Measurements from ENCODE around the gene CUL2. TPM values are rescaled to one million over a fixed set of nuclear protein-coding genes. Genes with fewer than 3 reads are reported as not detected.
"Not testable (repeated sequence)": the region's sequence is repeated elsewhere in the genome, so short reads cannot be mapped to it uniquely, and the experiment has no call there.

CUL2 gene
- total and polyA plus RNA-seq, 8 donors, result 2.3 to 31.9 (median 9.2) TPM

DNA sequence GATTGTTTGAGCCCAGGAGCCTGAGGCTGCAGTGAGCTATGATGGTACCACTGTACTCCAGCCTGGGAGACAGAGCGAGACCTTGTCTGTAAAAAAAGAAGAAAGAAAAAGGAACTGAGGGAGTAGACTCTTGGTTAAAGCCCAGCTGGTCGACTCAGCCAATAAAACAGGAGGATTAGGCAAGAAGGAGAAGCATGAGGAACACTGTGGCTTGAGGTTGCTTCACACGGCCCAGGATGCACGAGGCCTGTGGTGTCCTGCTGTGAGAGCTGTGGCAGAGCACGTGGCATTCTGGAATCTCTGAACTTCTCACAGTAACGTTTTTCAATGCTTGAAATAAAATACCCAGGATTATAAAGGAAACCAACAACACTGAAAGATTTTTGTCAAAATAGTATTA is 93.3 kb downstream of the CUL2 start:
- no peak overlapping the region for H3K27ac ChIP-seq
- DNase-seq, result no peak

DNA sequence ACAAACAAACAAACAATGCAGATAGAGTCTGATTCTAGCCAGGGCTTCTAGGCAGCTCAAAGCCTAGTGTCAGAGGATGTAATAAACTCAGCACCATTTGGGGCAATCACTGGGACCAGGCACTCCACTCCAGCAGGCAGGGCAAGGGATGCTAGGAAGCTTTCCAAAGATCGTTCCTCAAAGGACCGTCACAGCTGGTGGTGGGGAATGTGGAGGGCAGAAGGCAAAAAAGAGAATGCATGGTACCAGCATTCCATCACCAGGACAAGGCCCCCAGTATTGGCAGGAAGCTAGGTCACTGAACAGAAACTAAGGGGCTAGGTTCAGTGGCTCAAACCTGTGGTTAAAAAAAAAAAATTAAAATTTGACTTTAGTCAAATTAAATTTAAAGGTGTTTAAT is 94.2 kb downstream of the CUL2 start:
- intact Hi-C loops (cut with DNase I; ENCODE audit: low total_unique reads), result no loop called here
- Histone ChIP-seq H3K36me3 (no peaks in the 10 kb centered on the region), H3K9me3 (no peaks in the 10 kb centered on the region), H3K27ac (no peak overlapping the region), H3K27me3 (no peaks in the 10 kb centered on the region), H3K4me3 (no peak overlapping the region), H3K4me1 (peaks cover 0 to 14% (median 7%) of the 10 kb centered on the region in 4 donors)
- WGBS, 5 donors, result 71 to 83% (median 74%) methylated on average over 2 of the region's 2 CpGs
- DNase-seq, result no peak
- TF ChIP-seq, protein P1, sequence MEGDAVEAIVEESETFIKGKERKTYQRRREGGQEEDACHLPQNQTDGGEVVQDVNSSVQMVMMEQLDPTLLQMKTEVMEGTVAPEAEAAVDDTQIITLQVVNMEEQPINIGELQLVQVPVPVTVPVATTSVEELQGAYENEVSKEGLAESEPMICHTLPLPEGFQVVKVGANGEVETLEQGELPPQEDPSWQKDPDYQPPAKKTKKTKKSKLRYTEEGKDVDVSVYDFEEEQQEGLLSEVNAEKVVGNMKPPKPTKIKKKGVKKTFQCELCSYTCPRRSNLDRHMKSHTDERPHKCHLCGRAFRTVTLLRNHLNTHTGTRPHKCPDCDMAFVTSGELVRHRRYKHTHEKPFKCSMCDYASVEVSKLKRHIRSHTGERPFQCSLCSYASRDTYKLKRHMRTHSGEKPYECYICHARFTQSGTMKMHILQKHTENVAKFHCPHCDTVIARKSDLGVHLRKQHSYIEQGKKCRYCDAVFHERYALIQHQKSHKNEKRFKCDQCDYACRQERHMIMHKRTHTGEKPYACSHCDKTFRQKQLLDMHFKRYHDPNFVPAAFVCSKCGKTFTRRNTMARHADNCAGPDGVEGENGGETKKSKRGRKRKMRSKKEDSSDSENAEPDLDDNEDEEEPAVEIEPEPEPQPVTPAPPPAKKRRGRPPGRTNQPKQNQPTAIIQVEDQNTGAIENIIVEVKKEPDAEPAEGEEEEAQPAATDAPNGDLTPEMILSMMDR (IDR thresholded peaks at IDR 0.05), result no peak
- TF ChIP-seq POLR2AphosphoS5 (IDR thresholded peaks at IDR 0.05), result no peak
- no peak for TF ChIP-seq POLR2A (IDR thresholded peaks at IDR 0.05)

More for the DNA sequence above, 93.3 kb downstream of the CUL2 start:
- TF ChIP-seq POLR2A (IDR thresholded peaks at IDR 0.05) (no peak), POLR2AphosphoS5 (IDR thresholded peaks at IDR 0.05) (no peak)
- H3K4me1 ChIP-seq, result peaks cover 0 to 14% (median 7%) of the 10 kb centered on the region in 4 donors
- intact Hi-C loops (cut with DNase I; ENCODE audit: low total_unique reads), result no loop called here
- H3K27me3 ChIP-seq, result no peaks in the 10 kb centered on the region
- 72 to 81% (median 77%) methylated on average over 6 of the region's 6 CpGs for whole genome bisulfite sequencing, 5 donors
- H3K36me3 ChIP-seq, result no peaks in the 10 kb centered on the region
- H3K9me3 ChIP-seq, result no peaks in the 10 kb centered on the region
- H3K4me3 ChIP-seq, result no peak overlapping the region

DNA sequence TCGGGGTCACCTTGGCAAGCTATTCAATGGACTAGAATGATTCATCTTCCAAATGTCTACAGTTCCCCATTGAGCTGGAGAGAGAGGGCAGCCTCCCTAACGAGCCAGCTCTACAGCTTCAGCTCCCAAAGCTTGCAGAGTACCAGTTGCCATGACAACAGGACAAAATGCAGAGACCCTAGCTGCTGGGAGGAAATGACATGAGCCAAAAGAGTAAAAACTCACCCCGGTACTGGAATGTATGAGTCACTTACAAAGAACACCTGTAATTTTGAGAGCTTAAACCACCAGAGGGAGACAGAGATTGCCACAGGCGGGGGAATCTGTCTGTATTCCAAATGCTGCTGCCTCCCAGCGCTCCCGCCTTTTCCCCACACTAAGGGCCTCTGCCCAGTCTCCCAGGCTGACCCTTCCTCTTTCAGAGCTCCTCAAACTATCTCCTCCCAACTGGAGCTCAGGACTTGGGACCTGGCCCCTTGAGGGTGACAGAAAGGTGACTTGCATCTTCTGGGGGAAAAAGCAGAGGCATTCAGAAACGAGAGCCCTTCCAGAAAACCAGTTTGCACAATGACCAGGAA is 95.5 kb downstream of the CUL2 start:
- Histone ChIP-seq H3K9me3 (no peaks in the 10 kb centered on the region), H3K27ac (no peak overlapping the region), H3K27me3 (no peaks in the 10 kb centered on the region), H3K4me3 (no peak overlapping the region), H3K4me1 (peaks cover 0 to 14% (median 7%) of the 10 kb centered on the region in 4 donors), H3K36me3 (no peaks in the 10 kb centered on the region)
- TF ChIP-seq EP300 (IDR thresholded peaks at IDR 0.05) (no peak), POLR2A (IDR thresholded peaks at IDR 0.05) (no peak), POLR2AphosphoS5 (IDR thresholded peaks at IDR 0.05) (peak in 1 of 3 donors; percentile 28)
- TF ChIP-seq, protein P1 (IDR thresholded peaks at IDR 0.05), result peak in 5 of 7 experiments; percentile 37 to 70 (median 45)
- peak; percentile 55 to 90 for DNase-seq
- intact Hi-C loops (cut with DNase I; ENCODE audit: low total_unique reads), result no loop called here
- 9 to 16% (median 13%) methylated on average over 7 of the region's 7 CpGs for WGBS, 5 donors

DNA sequence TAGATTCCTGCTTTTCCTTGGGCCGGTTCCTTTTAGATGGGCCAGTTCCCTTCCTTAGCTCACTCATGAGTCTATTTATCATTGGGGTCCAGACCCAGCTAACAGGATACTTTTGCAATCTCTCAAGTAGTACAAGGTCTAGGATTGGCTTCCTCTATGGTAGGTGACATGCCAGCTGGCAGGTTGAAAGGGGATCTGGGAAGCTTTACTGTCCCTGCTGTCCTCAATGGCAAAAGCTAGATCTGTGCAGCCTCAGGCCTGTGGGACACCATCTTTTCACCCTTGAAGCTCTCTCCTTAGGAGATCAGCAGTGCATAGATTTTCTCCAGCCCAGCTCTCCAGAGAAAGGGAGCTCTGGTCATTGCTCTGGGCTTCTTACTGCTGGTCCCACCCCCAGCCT is 96.4 kb downstream of the CUL2 start:
- H3K9me3 ChIP-seq, result no peaks in the 10 kb centered on the region
- TF ChIP-seq POLR2AphosphoS5 (IDR thresholded peaks at IDR 0.05) (no peak), EP300 (IDR thresholded peaks at IDR 0.05) (no peak)
- TF ChIP-seq, protein P1 (IDR thresholded peaks at IDR 0.05), result no peak
- H3K27ac ChIP-seq, result no peak overlapping the region
- no peak for DNase-seq
- H3K4me3 ChIP-seq, result no peak overlapping the region
- WGBS, 5 donors, result 90 to 97% (median 93%) methylated on average over 1 of the region's 1 CpG
- no peaks in the 10 kb centered on the region for H3K27me3 ChIP-seq
- H3K4me1 ChIP-seq, result peaks cover 0 to 14% (median 7%) of the 10 kb centered on the region in 4 donors
- intact Hi-C loops (cut with DNase I; ENCODE audit: low total_unique reads), result no loop called here
- H3K36me3 ChIP-seq, result no peaks in the 10 kb centered on the region

DNA sequence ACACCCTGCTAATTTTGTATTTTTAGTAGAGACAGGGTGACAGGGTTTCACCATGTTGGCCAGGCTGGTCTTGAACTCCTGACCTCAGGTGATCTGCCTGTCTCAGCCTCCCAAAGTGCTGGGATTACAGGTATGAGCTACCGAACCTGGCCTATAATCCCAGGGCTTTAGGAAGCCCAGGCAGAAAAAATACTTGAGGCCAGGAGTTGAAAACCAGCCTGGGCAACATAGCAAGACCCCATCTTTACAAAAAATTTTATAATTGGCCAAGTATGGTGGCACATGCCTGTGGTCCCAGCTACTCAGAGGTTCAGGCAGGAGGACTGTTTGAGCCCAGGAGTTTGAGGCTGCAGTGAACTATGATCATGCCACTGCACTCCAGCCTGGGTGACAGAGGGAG is 99.0 kb downstream of the CUL2 start:
- H3K4me3 ChIP-seq; H3K27ac ChIP-seq; DNase-seq; H3K9me3 ChIP-seq; intact Hi-C loops (cut with DNase I; ENCODE audit: low total_unique reads); H3K27me3 ChIP-seq; H3K36me3 ChIP-seq: not testable (repeated sequence)
- 86 to 100% (median 92%) methylated on average over 1 of the region's 1 CpG for WGBS, 5 donors
- peaks cover 0 to 14% (median 7%) of the 10 kb centered on the region in 4 donors for H3K4me1 ChIP-seq
